Measurements from ENCODE around the gene AP4S1.

AP4S1 gene

GRCh38 chr14:31078766-31079165 is 53.3 kb downstream of the AP4S1 start:
- Histone ChIP-seq H2BK5ac (ENCODE audit: low read length) (no peak overlapping the region), H3K4me3 (ENCODE audit: low read length in 2 of 2) (no peak overlapping the region), H3K9ac (ENCODE audit: low read depth, low read length, poor library complexity) (no peak overlapping the region), H3K4me1 (ENCODE audit: control insufficient read depth in 2 of 2, insufficient read depth in 1 of 2, low read depth in 1 of 2, low read length in 2 of 2) (no peaks in the 10 kb centered on the region), H3K27ac (replicated peaks; ENCODE audit: low read length) (no peak overlapping the region), H3K4ac (ENCODE audit: low read length) (no peak overlapping the region), H2AK5ac (ENCODE audit: low read depth, low read length) (no peak overlapping the region), H2AFZ (ENCODE audit: low read length) (no peak overlapping the region), H2BK15ac (ENCODE audit: low read length) (no peak overlapping the region), H3K79me1 (ENCODE audit: low read depth, low read length) (no peaks in the 10 kb centered on the region), H2BK12ac (ENCODE audit: low read length) (no peak overlapping the region), H3K4me2 (ENCODE audit: insufficient read depth, low read length, poor library complexity, severe bottlenecking) (no peak overlapping the region), H4K91ac (ENCODE audit: low read depth, low read length, poor library complexity) (no peak overlapping the region), H2BK120ac (ENCODE audit: low read depth, low read length) (no peak overlapping the region), H3K27me3 (ENCODE audit: control insufficient read depth in 3 of 3, insufficient read depth in 3 of 3, low read depth in 1 of 3, low read length in 3 of 3) (no peaks in the 10 kb centered on the region), H3K9me3 (replicated peaks in 1 of 2; ENCODE audit: control insufficient read depth in 2 of 2, insufficient read depth in 1 of 2, low read depth in 1 of 2, low read length in 2 of 2) (peaks cover 0 to 4% of the 10 kb centered on the region in 2 donors), H4K8ac (ENCODE audit: low read depth, low read length) (no peak overlapping the region), H3K14ac (ENCODE audit: low read length) (no peak overlapping the region), H3K23ac (ENCODE audit: low read depth, low read length, poor library complexity) (no peak overlapping the region), H3K36me3 (replicated peaks in 1 of 2; ENCODE audit: control insufficient read depth in 2 of 2, insufficient read depth in 2 of 2, low read length in 2 of 2) (peaks cover 0 to 8% of the 10 kb centered on the region in 2 donors), H3K18ac (ENCODE audit: low read length) (no peak overlapping the region)
- no CpG with 5 or more reads among the region's 2 CpGs for WGBS, 2 donors (ENCODE audit: extremely low coverage in 2 of 2, insufficient read length in 2 of 2, insufficient replicate concordance in 1 of 2)
- DNase-seq (ENCODE audit: low spot score): no peak

GRCh38 chr14:31080056-31080455 is 54.6 kb downstream of the AP4S1 start:
- H2BK5ac ChIP-seq (ENCODE audit: low read length): no peak overlapping the region
- H2BK120ac ChIP-seq (ENCODE audit: low read depth, low read length): no peak overlapping the region
- H2AFZ ChIP-seq (ENCODE audit: low read length): no peak overlapping the region
- no peak overlapping the region for H2BK12ac ChIP-seq (ENCODE audit: low read length)
- H3K9me3 ChIP-seq (replicated peaks in 1 of 2; ENCODE audit: control insufficient read depth in 2 of 2, insufficient read depth in 1 of 2, low read depth in 1 of 2, low read length in 2 of 2): peaks cover 0 to 3% of the 10 kb centered on the region in 2 donors
- H3K4ac ChIP-seq (ENCODE audit: low read length): no peak overlapping the region
- no peak overlapping the region for H3K9ac ChIP-seq (ENCODE audit: low read depth, low read length, poor library complexity)
- H3K27ac ChIP-seq (replicated peaks; ENCODE audit: low read length): no peak overlapping the region
- no peak overlapping the region for H4K91ac ChIP-seq (ENCODE audit: low read depth, low read length, poor library complexity)
- H3K4me1 ChIP-seq (ENCODE audit: control insufficient read depth in 2 of 2, insufficient read depth in 1 of 2, low read depth in 1 of 2, low read length in 2 of 2): no peaks in the 10 kb centered on the region
- H3K4me2 ChIP-seq (ENCODE audit: insufficient read depth, low read length, poor library complexity, severe bottlenecking): no peak overlapping the region
- no peak overlapping the region for H3K18ac ChIP-seq (ENCODE audit: low read length)
- H3K27me3 ChIP-seq (ENCODE audit: control insufficient read depth in 3 of 3, insufficient read depth in 3 of 3, low read depth in 1 of 3, low read length in 3 of 3): no peaks in the 10 kb centered on the region
- no peak overlapping the region for H2BK15ac ChIP-seq (ENCODE audit: low read length)
- H3K36me3 ChIP-seq (replicated peaks in 1 of 2; ENCODE audit: control insufficient read depth in 2 of 2, insufficient read depth in 2 of 2, low read length in 2 of 2): peaks cover 0 to 7% of the 10 kb centered on the region in 2 donors
- H3K14ac ChIP-seq (ENCODE audit: low read length): no peak overlapping the region
- DNase-seq (ENCODE audit: low spot score): no peak
- no CpG with 5 or more reads among the region's 3 CpGs for WGBS, 2 donors (ENCODE audit: extremely low coverage in 2 of 2, insufficient read length in 2 of 2, insufficient replicate concordance in 1 of 2)
- no peak overlapping the region for H2AK5ac ChIP-seq (ENCODE audit: low read depth, low read length)
- H3K23ac ChIP-seq (ENCODE audit: low read depth, low read length, poor library complexity): no peak overlapping the region
- no peak overlapping the region for H4K8ac ChIP-seq (ENCODE audit: low read depth, low read length)
- H3K79me1 ChIP-seq (ENCODE audit: low read depth, low read length): no peaks in the 10 kb centered on the region
- H3K4me3 ChIP-seq (ENCODE audit: low read length in 2 of 2): no peak overlapping the region

- H2BK12ac ChIP-seq (ENCODE audit: low read length): no peak overlapping the region
- H3K79me1 ChIP-seq (ENCODE audit: low read depth, low read length): no peaks in the 10 kb centered on the region
- no peak for DNase-seq (ENCODE audit: low spot score)
- no peaks in the 10 kb centered on the region for H3K27me3 ChIP-seq (ENCODE audit: control insufficient read depth in 3 of 3, insufficient read depth in 3 of 3, low read depth in 1 of 3, low read length in 3 of 3)
- H3K27ac ChIP-seq (replicated peaks; ENCODE audit: low read length): no peak overlapping the region
- H2BK5ac ChIP-seq (ENCODE audit: low read length): no peak overlapping the region
- no peak overlapping the region for H3K18ac ChIP-seq (ENCODE audit: low read length)
- no peak overlapping the region for H4K91ac ChIP-seq (ENCODE audit: low read depth, low read length, poor library complexity)
- no peak overlapping the region for H2BK15ac ChIP-seq (ENCODE audit: low read length)
- H3K23ac ChIP-seq (ENCODE audit: low read depth, low read length, poor library complexity): no peak overlapping the region
- H3K9me3 ChIP-seq (replicated peaks in 1 of 2; ENCODE audit: control insufficient read depth in 2 of 2, insufficient read depth in 1 of 2, low read depth in 1 of 2, low read length in 2 of 2): no peaks in the 10 kb centered on the region
- no peak overlapping the region for H3K4me3 ChIP-seq (ENCODE audit: low read length in 2 of 2)
- no peak overlapping the region for H3K14ac ChIP-seq (ENCODE audit: low read length)
- no CpG with 5 or more reads among the region's 4 CpGs for WGBS, 2 donors (ENCODE audit: extremely low coverage in 2 of 2, insufficient read length in 2 of 2, insufficient replicate concordance in 1 of 2)
- H2AFZ ChIP-seq (ENCODE audit: low read length): no peak overlapping the region
- no peaks in the 10 kb centered on the region for H3K4me1 ChIP-seq (ENCODE audit: control insufficient read depth in 2 of 2, insufficient read depth in 1 of 2, low read depth in 1 of 2, low read length in 2 of 2)
- H2AK5ac ChIP-seq (ENCODE audit: low read depth, low read length): no peak overlapping the region
- no peak overlapping the region for H3K4me2 ChIP-seq (ENCODE audit: insufficient read depth, low read length, poor library complexity, severe bottlenecking)
- no peak overlapping the region for H3K4ac ChIP-seq (ENCODE audit: low read length)
- peaks cover 0 to 7% of the 10 kb centered on the region in 2 donors for H3K36me3 ChIP-seq (replicated peaks in 1 of 2; ENCODE audit: control insufficient read depth in 2 of 2, insufficient read depth in 2 of 2, low read length in 2 of 2)
- H3K9ac ChIP-seq (ENCODE audit: low read depth, low read length, poor library complexity): no peak overlapping the region
- H2BK120ac ChIP-seq (ENCODE audit: low read depth, low read length): no peak overlapping the region
- H4K8ac ChIP-seq (ENCODE audit: low read depth, low read length): no peak overlapping the region
These were observed 55.0 kb downstream of the AP4S1 start for GRCh38 chr14:31080484-31080883.

- no peak overlapping the region for H3K4ac ChIP-seq (ENCODE audit: low read length)
- H3K4me1 ChIP-seq (ENCODE audit: control insufficient read depth in 2 of 2, insufficient read depth in 1 of 2, low read depth in 1 of 2, low read length in 2 of 2): no peaks in the 10 kb centered on the region
- H3K79me1 ChIP-seq (ENCODE audit: low read depth, low read length): no peaks in the 10 kb centered on the region
- WGBS, 2 donors (ENCODE audit: extremely low coverage in 2 of 2, insufficient read length in 2 of 2, insufficient replicate concordance in 1 of 2): no CpG with 5 or more reads among the region's 3 CpGs
- no peak overlapping the region for H2BK15ac ChIP-seq (ENCODE audit: low read length)
- no peak overlapping the region for H3K18ac ChIP-seq (ENCODE audit: low read length)
- H3K14ac ChIP-seq (ENCODE audit: low read length): no peak overlapping the region
- H3K4me3 ChIP-seq (ENCODE audit: low read length in 2 of 2): no peak overlapping the region
- no peak overlapping the region for H2AK5ac ChIP-seq (ENCODE audit: low read depth, low read length)
- H3K36me3 ChIP-seq (replicated peaks in 1 of 2; ENCODE audit: control insufficient read depth in 2 of 2, insufficient read depth in 2 of 2, low read length in 2 of 2): peaks cover 0 to 7% of the 10 kb centered on the region in 2 donors
- no peak overlapping the region for H3K4me2 ChIP-seq (ENCODE audit: insufficient read depth, low read length, poor library complexity, severe bottlenecking)
- no peak overlapping the region for H2BK120ac ChIP-seq (ENCODE audit: low read depth, low read length)
- no peaks in the 10 kb centered on the region for H3K27me3 ChIP-seq (ENCODE audit: control insufficient read depth in 3 of 3, insufficient read depth in 3 of 3, low read depth in 1 of 3, low read length in 3 of 3)
- no peak overlapping the region for H3K23ac ChIP-seq (ENCODE audit: low read depth, low read length, poor library complexity)
- H4K91ac ChIP-seq (ENCODE audit: low read depth, low read length, poor library complexity): no peak overlapping the region
- H3K27ac ChIP-seq (replicated peaks; ENCODE audit: low read length): no peak overlapping the region
- DNase-seq (ENCODE audit: low spot score): no peak
- H4K8ac ChIP-seq (ENCODE audit: low read depth, low read length): no peak overlapping the region
- H2BK5ac ChIP-seq (ENCODE audit: low read length): no peak overlapping the region
- H3K9me3 ChIP-seq (replicated peaks in 1 of 2; ENCODE audit: control insufficient read depth in 2 of 2, insufficient read depth in 1 of 2, low read depth in 1 of 2, low read length in 2 of 2): no peaks in the 10 kb centered on the region
- no peak overlapping the region for H2AFZ ChIP-seq (ENCODE audit: low read length)
- no peak overlapping the region for H2BK12ac ChIP-seq (ENCODE audit: low read length)
- H3K9ac ChIP-seq (ENCODE audit: low read depth, low read length, poor library complexity): no peak overlapping the region
These were observed 58.3 kb downstream of the AP4S1 start for GRCh38 chr14:31083781-31084180.
